NT2/D1 (cell line): ENCODE data around the gene MALAT1.
"Not testable (repeated sequence)": the region's sequence is repeated elsewhere in the genome, so short reads cannot be mapped to it uniquely, and the experiment has no call there.

Source experiments
- SUZ12 ChIP-seq: IDR thresholded peaks from 2 replicates; pipeline ENCODE4 v1.6.1; 2011; ENCODE audit not compliant: insufficient read length, insufficient read depth; ENCODE audit errors: extremely low read depth
- YY1 ChIP-seq: IDR thresholded peaks from 2 replicates; pipeline ENCODE4 v1.6.1; 2011; ENCODE audit not compliant: insufficient read length, insufficient read depth
- ZNF274 ChIP-seq: IDR thresholded peaks from 2 replicates; pipeline ENCODE4 v1.6.1; 2011; ENCODE audit warnings: mild to moderate bottlenecking, low read depth, low read length

DNA sequence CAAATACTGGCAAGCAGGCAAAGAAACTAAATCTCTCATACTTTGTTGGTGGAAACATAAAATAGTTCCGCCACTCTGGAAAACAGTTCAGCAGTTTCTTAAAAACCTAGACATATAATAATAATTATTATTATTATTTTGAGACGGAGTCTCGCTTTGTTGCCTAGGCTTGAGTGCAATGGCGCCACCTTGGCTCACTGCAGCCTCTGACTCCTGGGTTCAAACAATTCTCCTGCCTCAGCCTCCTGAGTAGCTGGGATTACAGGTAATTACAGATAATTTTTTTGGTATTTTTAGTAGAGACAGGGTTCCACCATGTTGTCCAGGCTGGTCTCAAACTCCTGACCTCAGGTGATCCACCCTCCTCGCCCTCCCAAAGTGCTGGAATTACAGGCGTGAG is 31.5 kb upstream of the MALAT1 start:
- not testable (repeated sequence) for TF ChIP-seq ZNF274, SUZ12, YY1
